ENCODE measurements around the gene FHIT.

Gene FHIT

GRCh38 chr3:61186030-61186429, 65.2 kb downstream of the FHIT start:
- Histone ChIP-seq H3K27me3 (no peaks in the 10 kb centered on the region), H3K4me1 (no peaks in the 10 kb centered on the region), H3K4me3 (ENCODE audit: low read depth, low read length) (no peak overlapping the region), H3K9me3 (no peaks in the 10 kb centered on the region), H3K36me3 (no peaks in the 10 kb centered on the region)
- TF ChIP-seq CTCF (IDR thresholded peaks at IDR 0.05; ENCODE audit: low read depth, low read length) = no peak
- DNase-seq = no peak

DNA sequence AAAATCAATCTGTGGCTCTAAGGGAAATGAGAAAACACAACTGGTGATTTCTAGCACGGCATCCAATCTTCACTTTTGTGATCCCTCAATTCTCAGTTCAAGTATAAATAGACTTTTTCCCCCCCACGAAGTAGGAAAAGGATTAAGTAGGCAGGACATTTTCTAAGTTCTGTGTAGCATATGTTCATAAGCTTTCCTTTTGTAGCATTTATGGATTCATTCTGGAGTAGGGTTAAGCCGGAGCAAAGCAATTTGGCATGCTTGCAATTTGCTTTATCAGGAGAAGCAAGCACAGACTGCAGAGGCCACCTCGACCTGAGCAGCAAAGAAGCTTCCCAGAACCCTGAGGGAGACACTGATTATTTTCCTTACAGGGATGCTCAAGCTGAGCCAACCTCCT, 66.3 kb downstream of the FHIT start:
- DNase-seq = no peak
- H3K36me3 ChIP-seq = no peaks in the 10 kb centered on the region
- no peaks in the 10 kb centered on the region for H3K4me1 ChIP-seq
- TF ChIP-seq CTCF (IDR thresholded peaks at IDR 0.05; ENCODE audit: low read depth, low read length) = no peak
- H3K27me3 ChIP-seq = no peaks in the 10 kb centered on the region
- H3K9me3 ChIP-seq = no peaks in the 10 kb centered on the region
- no peak overlapping the region for H3K4me3 ChIP-seq (ENCODE audit: low read depth, low read length)

DNA sequence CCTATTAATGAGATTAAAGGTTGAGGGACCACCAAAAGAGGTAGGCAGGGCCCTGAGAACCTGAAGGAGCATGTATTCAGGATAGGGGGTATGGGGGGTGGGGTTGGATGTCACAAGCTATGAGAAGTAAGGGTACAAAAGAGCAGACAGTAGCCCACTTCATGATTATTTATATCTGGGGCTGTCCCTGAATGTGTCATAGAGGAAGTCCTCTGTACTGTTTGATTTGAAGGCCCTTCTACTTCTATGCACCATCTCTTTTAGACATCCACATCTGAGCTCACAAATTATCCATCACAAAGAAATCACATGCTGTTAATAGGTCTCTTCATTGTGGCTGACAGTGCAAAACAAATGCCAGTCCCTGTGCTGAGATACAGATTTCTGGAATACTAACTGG, 68.6 kb downstream of the FHIT start:
- H3K4me1 ChIP-seq = no peaks in the 10 kb centered on the region
- no peaks in the 10 kb centered on the region for H3K9me3 ChIP-seq
- no peak overlapping the region for H3K4me3 ChIP-seq (ENCODE audit: low read depth, low read length)
- no peak for TF ChIP-seq CTCF (IDR thresholded peaks at IDR 0.05; ENCODE audit: low read depth, low read length)
- H3K36me3 ChIP-seq = no peaks in the 10 kb centered on the region
- no peaks in the 10 kb centered on the region for H3K27me3 ChIP-seq
- no peak for DNase-seq

- Histone ChIP-seq H3K4me3 (ENCODE audit: low read depth, low read length) (no peak overlapping the region), H3K9me3 (no peaks in the 10 kb centered on the region), H3K4me1 (no peaks in the 10 kb centered on the region), H3K27me3 (no peaks in the 10 kb centered on the region), H3K36me3 (no peaks in the 10 kb centered on the region)
- TF ChIP-seq CTCF (IDR thresholded peaks at IDR 0.05; ENCODE audit: low read depth, low read length) = no peak
- no peak for DNase-seq
These were observed 69.4 kb downstream of the FHIT start for GRCh38 chr3:61181874-61182273.

- Histone ChIP-seq H3K36me3 (no peaks in the 10 kb centered on the region), H3K27me3 (no peaks in the 10 kb centered on the region), H3K4me3 (ENCODE audit: low read depth, low read length) (no peak overlapping the region), H3K9me3 (no peaks in the 10 kb centered on the region), H3K4me1 (no peaks in the 10 kb centered on the region)
- no peak for DNase-seq
- no peak for TF ChIP-seq CTCF (IDR thresholded peaks at IDR 0.05; ENCODE audit: low read depth, low read length)
These were observed 71.0 kb downstream of the FHIT start for GRCh38 chr3:61180206-61180605.

GRCh38 chr3:61178167-61178566, 73.1 kb downstream of the FHIT start:
- Histone ChIP-seq H3K4me3 (ENCODE audit: low read depth, low read length) (no peak overlapping the region), H3K9me3 (no peaks in the 10 kb centered on the region), H3K27me3 (no peaks in the 10 kb centered on the region), H3K36me3 (no peaks in the 10 kb centered on the region), H3K4me1 (no peaks in the 10 kb centered on the region)
- no peak for DNase-seq
- TF ChIP-seq CTCF (IDR thresholded peaks at IDR 0.05; ENCODE audit: low read depth, low read length) = no peak
